Right lobe of liver (tissue), 4 donors: ENCODE measurements around the gene NFKB1.

ENCODE experiments used
- CTCF ChIP-seq, 4 donors: fragments of 200-600 bp in 3 of 4; fragments of 450-650 bp in 1 of 4; IDR thresholded peaks; one replicate each; pipeline versions ENCODE4 v1.5.1 to v1.8.0; 2016 to 2022; ENCODE audit warnings: antibody characterized with exemption in 4 of 4, mild to moderate bottlenecking in 2 of 4
- POLR2A ChIP-seq: fragments of 450-650 bp; IDR thresholded peaks from one replicate; pipeline ENCODE4 v1.6.1; 2017; ENCODE audit warnings: antibody characterized with exemption, mild to moderate bottlenecking
- donor health status: DM: no; HTN: no; CAD: no.
- donor health status: DM: no; HTN: no; CAD: no.
- donor health status: DM: no; HTN: yes; CAD: no.

GRCh38 chr4:102598086-102598761 is 97.1 kb downstream of the NFKB1 start:
- TF ChIP-seq CTCF (IDR thresholded peaks at IDR 0.05) (no peak), POLR2A (no peak)
